ENCODE results near the gene LRRC74B. TPM values are rescaled to one million over a fixed set of nuclear protein-coding genes. Genes with fewer than 3 reads are reported as not detected.

The LRRC74B gene
- polyA plus RNA-seq, 1 of the 3 experiments (the other 2 are of a cell fraction), result 0.03 TPM

DNA sequence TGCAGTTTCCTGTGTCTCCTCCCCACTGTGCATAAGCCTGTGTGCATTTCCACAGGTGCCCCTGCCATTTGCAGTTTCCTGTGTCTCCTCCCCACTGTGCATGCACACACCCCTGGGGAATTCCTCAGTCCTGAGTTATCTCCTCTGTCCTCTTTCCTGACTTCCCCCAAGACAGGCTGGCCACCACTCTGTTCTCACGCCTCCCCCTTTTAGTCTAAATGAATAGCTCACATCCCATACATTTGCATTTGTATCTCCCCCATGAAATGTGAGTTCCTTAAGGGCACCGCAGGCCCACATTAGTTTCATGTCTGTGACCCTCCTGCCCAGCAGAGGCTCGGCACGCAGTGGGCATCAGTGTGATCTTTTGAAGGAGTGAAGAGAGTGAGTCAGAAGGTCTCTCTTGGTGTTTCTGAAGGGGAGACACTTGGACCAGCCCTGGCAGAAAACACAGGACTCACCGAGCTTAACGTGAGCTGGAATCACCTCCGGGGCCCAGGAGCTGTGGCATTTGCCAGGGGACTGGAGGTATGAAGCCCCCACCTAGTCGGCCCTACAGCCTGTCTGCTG lies 6.2 kb downstream of the LRRC74B start:
- Histone ChIP-seq H2AFZ (ENCODE audit: low read depth) (no peak overlapping the region), H3K4me1 (ENCODE audit: control insufficient read depth in 1 of 2, insufficient read depth in 2 of 2, low read depth in 1 of 2, low read length in 1 of 2) (peaks cover 0 to 11% of the 10 kb centered on the region in 2 experiments; a peak in 1 of 4 replicates), H3K9me3 (no peaks in the 10 kb centered on the region), H3K4me2 (no peak overlapping the region), H3K9me2 (no peaks in the 10 kb centered on the region), H3K36me3 (replicated peaks in 1 of 2; ENCODE audit: control insufficient read depth in 1 of 2, insufficient read depth in 2 of 2, low read length in 1 of 2) (no peaks in the 10 kb centered on the region), H3K9ac (no peak overlapping the region), H3K27me3 (ENCODE audit: insufficient read depth) (no peaks in the 10 kb centered on the region), H3K27ac (ENCODE audit: low read depth in 2 of 2, low read length in 1 of 2) (no peak overlapping the region), H3F3A (replicated peaks; ENCODE audit: insufficient read depth) (no peaks in the 10 kb centered on the region), H3K79me2 (ENCODE audit: insufficient read depth) (no peaks in the 10 kb centered on the region), H3K4me3 (ENCODE audit: low read depth in 2 of 2, low read length in 1 of 2) (no peak overlapping the region), H4K20me1 (ENCODE audit: insufficient read depth) (no peaks in the 10 kb centered on the region)
- no peak for DNase-seq
- POLR2A ChIA-PET, result no interaction called here
- 74% methylated on average over 5 of the region's 8 CpGs for WGBS (ENCODE audit: low lambda C conversion rate)
- CTCF ChIA-PET, result interaction anchor here (0.8 to 1.4 kb wide), 2 partner anchors 12 to 21 kb away, joined by 3 to 4 read pairs; no protein-coding TSS in a partner anchor
- TF ChIP-seq, protein P1, sequence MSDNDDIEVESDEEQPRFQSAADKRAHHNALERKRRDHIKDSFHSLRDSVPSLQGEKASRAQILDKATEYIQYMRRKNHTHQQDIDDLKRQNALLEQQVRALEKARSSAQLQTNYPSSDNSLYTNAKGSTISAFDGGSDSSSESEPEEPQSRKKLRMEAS (IDR thresholded peaks at IDR 0.05; ENCODE audit: low read depth), result no peak
- no peak for TF ChIP-seq TCF12 (IDR thresholded peaks at IDR 0.05)
- TF ChIP-seq RCOR1 (IDR thresholded peaks at IDR 0.05; ENCODE audit: low read length), result no peak
- no peak for TF ChIP-seq YY1 (IDR thresholded peaks at IDR 0.05; ENCODE audit: low read depth)
- no peak for TF ChIP-seq EZH2phosphoT487 (IDR thresholded peaks at IDR 0.05; ENCODE audit: borderline replicate concordance, low read depth)
- TF ChIP-seq EP300 (IDR thresholded peaks at IDR 0.05; ENCODE audit: borderline replicate concordance in 1 of 2, low read depth in 1 of 2, low read length in 1 of 2), result no peak
- TF ChIP-seq, protein P2, sequence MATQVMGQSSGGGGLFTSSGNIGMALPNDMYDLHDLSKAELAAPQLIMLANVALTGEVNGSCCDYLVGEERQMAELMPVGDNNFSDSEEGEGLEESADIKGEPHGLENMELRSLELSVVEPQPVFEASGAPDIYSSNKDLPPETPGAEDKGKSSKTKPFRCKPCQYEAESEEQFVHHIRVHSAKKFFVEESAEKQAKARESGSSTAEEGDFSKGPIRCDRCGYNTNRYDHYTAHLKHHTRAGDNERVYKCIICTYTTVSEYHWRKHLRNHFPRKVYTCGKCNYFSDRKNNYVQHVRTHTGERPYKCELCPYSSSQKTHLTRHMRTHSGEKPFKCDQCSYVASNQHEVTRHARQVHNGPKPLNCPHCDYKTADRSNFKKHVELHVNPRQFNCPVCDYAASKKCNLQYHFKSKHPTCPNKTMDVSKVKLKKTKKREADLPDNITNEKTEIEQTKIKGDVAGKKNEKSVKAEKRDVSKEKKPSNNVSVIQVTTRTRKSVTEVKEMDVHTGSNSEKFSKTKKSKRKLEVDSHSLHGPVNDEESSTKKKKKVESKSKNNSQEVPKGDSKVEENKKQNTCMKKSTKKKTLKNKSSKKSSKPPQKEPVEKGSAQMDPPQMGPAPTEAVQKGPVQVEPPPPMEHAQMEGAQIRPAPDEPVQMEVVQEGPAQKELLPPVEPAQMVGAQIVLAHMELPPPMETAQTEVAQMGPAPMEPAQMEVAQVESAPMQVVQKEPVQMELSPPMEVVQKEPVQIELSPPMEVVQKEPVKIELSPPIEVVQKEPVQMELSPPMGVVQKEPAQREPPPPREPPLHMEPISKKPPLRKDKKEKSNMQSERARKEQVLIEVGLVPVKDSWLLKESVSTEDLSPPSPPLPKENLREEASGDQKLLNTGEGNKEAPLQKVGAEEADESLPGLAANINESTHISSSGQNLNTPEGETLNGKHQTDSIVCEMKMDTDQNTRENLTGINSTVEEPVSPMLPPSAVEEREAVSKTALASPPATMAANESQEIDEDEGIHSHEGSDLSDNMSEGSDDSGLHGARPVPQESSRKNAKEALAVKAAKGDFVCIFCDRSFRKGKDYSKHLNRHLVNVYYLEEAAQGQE (IDR thresholded peaks at IDR 0.05; ENCODE audit: low read depth, low read length), result no peak
- TF ChIP-seq SIN3A (IDR thresholded peaks at IDR 0.05; ENCODE audit: borderline replicate concordance, low read depth, low read length), result no peak
- no peak for TF ChIP-seq POLR2AphosphoS5 (IDR thresholded peaks at IDR 0.05; ENCODE audit: low read depth, low read length)

DNA sequence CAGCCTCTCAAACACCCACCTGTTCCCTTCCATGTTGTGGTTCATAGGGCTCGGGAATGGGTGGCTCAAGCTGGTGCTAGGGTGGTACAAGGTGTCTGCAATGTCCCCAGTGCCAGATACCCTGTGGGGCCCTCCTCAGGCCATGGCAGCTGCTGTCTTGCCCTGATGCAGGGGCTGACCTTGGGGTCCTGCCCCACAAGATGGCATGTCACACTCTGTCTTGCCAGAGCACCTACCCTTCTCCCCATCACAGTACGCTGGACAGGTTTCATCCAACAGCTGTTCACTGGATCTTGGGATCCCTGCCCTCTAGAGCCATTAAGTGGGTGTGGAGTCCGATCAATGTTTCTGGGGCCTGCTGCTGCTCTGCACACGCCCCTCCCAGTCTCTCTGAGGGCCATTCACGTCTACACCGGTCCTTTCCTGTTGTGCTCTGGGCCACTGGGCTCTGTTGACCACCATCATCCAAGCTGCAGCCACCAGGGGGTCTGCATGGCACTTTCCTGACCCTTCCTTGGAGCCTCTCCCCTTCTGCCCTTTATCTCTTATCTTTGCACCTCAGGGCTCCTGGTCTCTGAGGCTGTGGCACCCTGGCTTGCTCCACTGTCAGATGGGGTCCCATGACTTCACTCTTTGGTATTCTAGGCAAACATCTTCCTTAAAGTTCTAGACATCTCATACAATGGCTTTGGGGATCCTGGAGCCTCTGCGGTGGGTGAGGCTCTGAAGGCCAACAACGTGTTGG lies 7.1 kb downstream of the LRRC74B start:
- no peaks in the 10 kb centered on the region for H3K36me3 ChIP-seq (replicated peaks in 1 of 2; ENCODE audit: control insufficient read depth in 1 of 2, insufficient read depth in 2 of 2, low read length in 1 of 2)
- ChIA-PET POLR2A (no interaction called here), CTCF (interaction anchor here (0.7 to 1.4 kb wide), 3 partner anchors 11 to 20 kb away, joined by 3 to 4 read pairs (median 3); no protein-coding TSS in a partner anchor)
- DNase-seq, result no peak
- no peaks in the 10 kb centered on the region for H3K9me3 ChIP-seq
- no peaks in the 10 kb centered on the region for H3K27me3 ChIP-seq (ENCODE audit: insufficient read depth)
- H2AFZ ChIP-seq (ENCODE audit: low read depth), result no peak overlapping the region
- no peak overlapping the region for H3K27ac ChIP-seq (ENCODE audit: low read depth in 2 of 2, low read length in 1 of 2)
- no peaks in the 10 kb centered on the region for H3K9me2 ChIP-seq
- H3K4me3 ChIP-seq (ENCODE audit: low read depth in 2 of 2, low read length in 1 of 2), result no peak overlapping the region
- 47% methylated on average over 7 of the region's 8 CpGs for WGBS (ENCODE audit: low lambda C conversion rate)
- H4K20me1 ChIP-seq (ENCODE audit: insufficient read depth), result no peaks in the 10 kb centered on the region
- H3K4me1 ChIP-seq (ENCODE audit: control insufficient read depth in 1 of 2, insufficient read depth in 2 of 2, low read depth in 1 of 2, low read length in 1 of 2), result peaks cover 0 to 3% of the 10 kb centered on the region in 2 experiments; a peak in 1 of 4 replicates
- no peak overlapping the region for H3K4me2 ChIP-seq
- H3K79me2 ChIP-seq (ENCODE audit: insufficient read depth), result no peaks in the 10 kb centered on the region
- no peaks in the 10 kb centered on the region for H3F3A ChIP-seq (replicated peaks; ENCODE audit: insufficient read depth)
- no peak overlapping the region for H3K9ac ChIP-seq
- no peak for TF ChIP-seq NRF1 (IDR thresholded peaks at IDR 0.05; ENCODE audit: low read depth, low read length)
- TF ChIP-seq, protein P3, sequence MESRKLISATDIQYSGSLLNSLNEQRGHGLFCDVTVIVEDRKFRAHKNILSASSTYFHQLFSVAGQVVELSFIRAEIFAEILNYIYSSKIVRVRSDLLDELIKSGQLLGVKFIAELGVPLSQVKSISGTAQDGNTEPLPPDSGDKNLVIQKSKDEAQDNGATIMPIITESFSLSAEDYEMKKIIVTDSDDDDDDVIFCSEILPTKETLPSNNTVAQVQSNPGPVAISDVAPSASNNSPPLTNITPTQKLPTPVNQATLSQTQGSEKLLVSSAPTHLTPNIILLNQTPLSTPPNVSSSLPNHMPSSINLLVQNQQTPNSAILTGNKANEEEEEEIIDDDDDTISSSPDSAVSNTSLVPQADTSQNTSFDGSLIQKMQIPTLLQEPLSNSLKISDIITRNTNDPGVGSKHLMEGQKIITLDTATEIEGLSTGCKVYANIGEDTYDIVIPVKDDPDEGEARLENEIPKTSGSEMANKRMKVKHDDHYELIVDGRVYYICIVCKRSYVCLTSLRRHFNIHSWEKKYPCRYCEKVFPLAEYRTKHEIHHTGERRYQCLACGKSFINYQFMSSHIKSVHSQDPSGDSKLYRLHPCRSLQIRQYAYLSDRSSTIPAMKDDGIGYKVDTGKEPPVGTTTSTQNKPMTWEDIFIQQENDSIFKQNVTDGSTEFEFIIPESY (IDR thresholded peaks at IDR 0.05; ENCODE audit: borderline replicate concordance, low read depth), result no peak
- TF ChIP-seq RXRA (IDR thresholded peaks at IDR 0.05; ENCODE audit: borderline replicate concordance, low read depth), result no peak
- TF ChIP-seq RAD21 (IDR thresholded peaks at IDR 0.05; ENCODE audit: low read length), result no peak
- TF ChIP-seq NFIC (IDR thresholded peaks at IDR 0.05; ENCODE audit: borderline replicate concordance), result no peak
- no peak for TF ChIP-seq GATA2 (CRISPR knock-in tag; IDR thresholded peaks at IDR 0.05)
- no peak for TF ChIP-seq FOXJ3 (CRISPR knock-in tag; IDR thresholded peaks at IDR 0.05)
- TF ChIP-seq RFX5 (IDR thresholded peaks at IDR 0.05; ENCODE audit: low read length), result no peak
- TF ChIP-seq, protein P4, sequence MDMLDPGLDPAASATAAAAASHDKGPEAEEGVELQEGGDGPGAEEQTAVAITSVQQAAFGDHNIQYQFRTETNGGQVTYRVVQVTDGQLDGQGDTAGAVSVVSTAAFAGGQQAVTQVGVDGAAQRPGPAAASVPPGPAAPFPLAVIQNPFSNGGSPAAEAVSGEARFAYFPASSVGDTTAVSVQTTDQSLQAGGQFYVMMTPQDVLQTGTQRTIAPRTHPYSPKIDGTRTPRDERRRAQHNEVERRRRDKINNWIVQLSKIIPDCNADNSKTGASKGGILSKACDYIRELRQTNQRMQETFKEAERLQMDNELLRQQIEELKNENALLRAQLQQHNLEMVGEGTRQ (IDR thresholded peaks at IDR 0.05; ENCODE audit: borderline replicate concordance, low read depth, low read length), result no peak
- TF ChIP-seq RCOR1 (IDR thresholded peaks at IDR 0.05; ENCODE audit: low read length), result no peak
- TF ChIP-seq, protein P1 (IDR thresholded peaks at IDR 0.05; ENCODE audit: low read depth), result no peak
- no peak for TF ChIP-seq CHD2 (IDR thresholded peaks at IDR 0.05; ENCODE audit: low read length, partially characterized antibody)

All from SK-N-SH (cell line).